ENCODE data around the gene PLEKHA8.
"Not testable (repeated sequence)": the region's sequence is repeated elsewhere in the genome, so short reads cannot be mapped to it uniquely, and the experiment has no call there.

PLEKHA8 gene

GRCh38 chr7:30091491-30091912, 63.3 kb downstream of the PLEKHA8 start:
- intact Hi-C loops (cut with DNase I) = no loop called here
- DNase-seq = no peak

GRCh38 chr7:30091987-30092386, 63.8 kb downstream of the PLEKHA8 start:
- intact Hi-C loops (cut with DNase I) = no loop called here
- DNase-seq = no peak

GRCh38 chr7:30093420-30093952, 65.3 kb downstream of the PLEKHA8 start:
- intact Hi-C loops (cut with DNase I) = no loop called here
- no peak for DNase-seq

- intact Hi-C loops (cut with DNase I) = not testable (repeated sequence)
- peak in 2 of 10 donors; percentile 51 to 63 for DNase-seq
These were observed 70.4 kb downstream of the PLEKHA8 start for GRCh38 chr7:30098599-30098998.

- intact Hi-C loops (cut with DNase I) = no loop called here
- DNase-seq = no peak
These were observed 74.1 kb downstream of the PLEKHA8 start for GRCh38 chr7:30102281-30102680.

GRCh38 chr7:30104157-30104556, 75.9 kb downstream of the PLEKHA8 start:
- no peak for DNase-seq
- intact Hi-C loops (cut with DNase I) = no loop called here

- intact Hi-C loops (cut with DNase I) = no loop called here
- no peak for DNase-seq
These were observed 84.0 kb downstream of the PLEKHA8 start for GRCh38 chr7:30112103-30112713.

GRCh38 chr7:30113144-30113543, 84.9 kb downstream of the PLEKHA8 start:
- intact Hi-C loops (cut with DNase I) = no loop called here
- no peak for DNase-seq

- no peak for DNase-seq
- intact Hi-C loops (cut with DNase I) = no loop called here
These were observed 86.5 kb downstream of the PLEKHA8 start for GRCh38 chr7:30114536-30115238.

GRCh38 chr7:30115709-30116297, 87.6 kb downstream of the PLEKHA8 start:
- no peak for DNase-seq
- intact Hi-C loops (cut with DNase I) = no loop called here

- intact Hi-C loops (cut with DNase I) = no loop called here
- DNase-seq = peak in 8 of 10 donors; percentile 26 to 90 (median 54)
These were observed 88.6 kb downstream of the PLEKHA8 start for GRCh38 chr7:30116771-30117170.

GRCh38 chr7:30117896-30118295, 89.7 kb downstream of the PLEKHA8 start:
- DNase-seq = no peak
- intact Hi-C loops (cut with DNase I) = no loop called here

GRCh38 chr7:30119890-30120577, 91.8 kb downstream of the PLEKHA8 start:
- DNase-seq = no peak
- intact Hi-C loops (cut with DNase I) = no loop called here

GRCh38 chr7:30133736-30134610, 105.8 kb downstream of the PLEKHA8 start:
- DNase-seq = no peak
- intact Hi-C loops (cut with DNase I) = loop anchor here (5.0 kb wide), 1 partner anchor 107 kb away; the partner anchor contains the start of genes FKBP14 and PLEKHA8

- intact Hi-C loops (cut with DNase I) = loop anchor here (5.0 kb wide), 1 partner anchor 107 kb away; the partner anchor contains the start of genes FKBP14 and PLEKHA8
- peak; percentile 79 to 99 (median 90) for DNase-seq
These were observed 106.5 kb downstream of the PLEKHA8 start, which contains the start of gene MTURN for GRCh38 chr7:30134611-30135300. MTURN (plus strand) TSS chr7:30134986; CDS start chr7:30135137, 151 bp downstream.

GRCh38 chr7:30135301-30136116, 107.3 kb downstream of the PLEKHA8 start:
- peak; percentile 65 to 95 (median 74) for DNase-seq
- intact Hi-C loops (cut with DNase I) = no loop called here

- DNase-seq = peak in 1 of 10 donors; percentile 86
- intact Hi-C loops (cut with DNase I) = no loop called here
These were observed 108.0 kb downstream of the PLEKHA8 start for GRCh38 chr7:30136117-30136731.

All from posterior cingulate gyrus (tissue), 11 donors.